HG03066 (cell line): ENCODE measurements around the gene TMEM134.

ENCODE experiments used
- ATAC-seq: cut with Tn5 transposase; IDR thresholded peaks from one replicate; pipeline ENCODE4 v1.9.1; 2021; ENCODE audit warnings: low read depth; ENCODE audit not compliant: unreplicated experiment

TMEM134 gene

DNA sequence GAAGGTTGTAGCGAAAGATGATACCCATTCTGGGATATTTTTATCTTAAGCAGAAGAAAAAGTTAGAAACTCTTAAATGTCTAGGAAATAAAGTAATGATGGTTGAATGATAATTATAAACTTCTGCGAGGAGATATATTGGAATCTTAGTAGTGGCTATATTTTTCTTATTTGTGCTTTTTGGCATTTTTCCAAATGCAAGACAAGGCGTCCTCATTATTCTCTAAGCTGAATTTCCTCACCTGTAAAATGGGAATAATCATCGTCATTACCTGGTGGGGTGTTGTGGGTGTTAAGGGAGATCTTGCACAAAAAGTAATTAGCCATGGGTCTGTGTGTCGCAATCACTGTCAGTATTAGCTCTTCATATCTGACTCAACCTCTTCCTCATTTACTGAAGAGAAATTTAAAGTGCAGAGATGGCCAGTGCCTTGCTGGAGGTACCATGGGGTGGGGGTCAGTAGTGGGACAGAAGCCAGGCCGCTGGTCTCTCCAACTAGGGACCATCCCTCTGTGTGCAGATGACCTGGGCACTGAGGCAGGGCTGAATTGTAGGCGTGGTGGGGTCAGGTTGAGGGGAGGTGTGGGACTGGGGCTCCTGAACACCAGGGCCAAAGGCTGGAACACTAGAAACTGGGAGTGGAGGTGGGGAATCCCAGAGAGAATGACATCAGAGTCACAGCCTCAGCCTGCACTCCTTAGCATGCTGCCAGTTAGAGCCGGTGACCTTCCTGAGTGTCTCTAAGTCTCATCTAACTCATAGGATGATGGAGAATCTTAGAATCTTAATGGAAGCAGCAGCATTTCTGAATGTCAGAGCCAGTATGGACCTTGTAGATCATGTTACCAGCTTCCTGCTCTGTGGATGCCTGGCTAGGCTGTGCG is 32.0 kb upstream of the TMEM134 start:
- ATAC-seq: no peak

DNA sequence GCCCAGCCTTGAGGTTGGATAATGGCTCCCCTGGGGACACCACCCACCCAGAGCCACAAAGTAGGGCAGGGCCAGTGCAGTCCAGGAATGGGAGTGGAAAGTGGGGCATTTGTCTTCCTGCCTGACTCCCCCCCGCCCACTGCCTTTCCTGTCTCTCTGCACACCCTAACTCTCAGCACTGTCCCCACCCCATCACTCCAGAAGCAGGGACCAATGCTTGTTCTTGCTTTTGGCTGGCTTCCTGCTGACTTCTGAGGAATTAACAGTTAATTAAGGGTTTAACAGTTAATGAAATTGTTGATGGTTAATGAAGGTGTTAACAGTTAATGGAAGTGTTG is 31.4 kb upstream of the TMEM134 start:
- ATAC-seq: no peak

DNA sequence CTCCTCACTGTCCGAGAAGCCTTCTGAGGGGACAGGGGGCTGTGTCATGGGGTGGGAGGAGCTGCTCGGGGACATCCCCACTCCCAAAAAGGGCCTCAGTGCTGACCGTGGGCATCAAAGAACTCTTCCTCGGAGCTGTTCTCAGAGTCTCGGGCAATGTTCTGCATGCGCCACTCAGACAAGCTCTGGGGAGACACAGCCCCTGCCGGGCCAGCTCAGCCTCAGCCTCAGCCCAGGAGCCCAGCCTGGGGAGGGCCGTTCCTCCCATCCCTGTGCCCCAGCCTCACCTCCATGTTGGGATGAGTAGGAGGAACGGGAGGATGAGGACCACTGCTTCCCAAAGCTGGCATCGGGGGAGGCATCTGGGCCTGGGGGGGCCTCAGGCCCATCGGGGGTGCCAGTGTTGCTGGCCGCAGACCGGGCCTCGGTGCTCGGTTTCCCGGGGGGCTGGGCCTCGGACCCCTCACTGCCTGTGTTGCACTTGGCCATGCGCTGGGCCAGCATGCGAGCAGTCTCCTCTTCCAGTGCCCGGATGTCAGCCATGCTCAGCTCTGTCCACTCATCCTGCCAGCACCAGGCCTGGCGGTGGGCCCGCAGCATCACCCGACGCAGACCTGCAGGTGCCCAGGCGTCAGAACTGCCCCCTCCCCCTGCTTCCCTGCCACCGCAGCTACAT is 30.9 kb upstream of the TMEM134 start:
- no peak for ATAC-seq

DNA sequence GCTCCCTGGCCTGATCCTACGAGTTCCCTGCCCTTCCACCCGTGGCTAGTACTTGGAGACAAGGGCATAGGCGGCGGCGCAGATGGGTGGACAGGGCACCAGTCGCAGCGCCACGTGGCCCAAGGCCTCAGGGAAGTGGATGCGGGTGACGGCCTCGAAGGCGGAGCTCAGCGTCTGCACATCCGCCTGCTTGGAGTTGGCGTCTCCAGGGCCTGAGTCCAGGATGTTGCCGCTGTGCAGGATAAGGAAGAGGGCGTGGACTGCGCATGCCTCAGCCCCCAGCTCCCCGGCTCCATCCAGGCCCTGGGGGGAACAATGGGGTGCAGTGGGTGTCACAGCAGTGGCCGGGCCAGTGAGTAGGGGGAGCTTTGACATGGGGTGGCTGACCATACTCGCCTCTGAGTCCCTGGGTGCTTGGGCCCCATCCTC is 29.5 kb upstream of the TMEM134 start:
- ATAC-seq: no peak

DNA sequence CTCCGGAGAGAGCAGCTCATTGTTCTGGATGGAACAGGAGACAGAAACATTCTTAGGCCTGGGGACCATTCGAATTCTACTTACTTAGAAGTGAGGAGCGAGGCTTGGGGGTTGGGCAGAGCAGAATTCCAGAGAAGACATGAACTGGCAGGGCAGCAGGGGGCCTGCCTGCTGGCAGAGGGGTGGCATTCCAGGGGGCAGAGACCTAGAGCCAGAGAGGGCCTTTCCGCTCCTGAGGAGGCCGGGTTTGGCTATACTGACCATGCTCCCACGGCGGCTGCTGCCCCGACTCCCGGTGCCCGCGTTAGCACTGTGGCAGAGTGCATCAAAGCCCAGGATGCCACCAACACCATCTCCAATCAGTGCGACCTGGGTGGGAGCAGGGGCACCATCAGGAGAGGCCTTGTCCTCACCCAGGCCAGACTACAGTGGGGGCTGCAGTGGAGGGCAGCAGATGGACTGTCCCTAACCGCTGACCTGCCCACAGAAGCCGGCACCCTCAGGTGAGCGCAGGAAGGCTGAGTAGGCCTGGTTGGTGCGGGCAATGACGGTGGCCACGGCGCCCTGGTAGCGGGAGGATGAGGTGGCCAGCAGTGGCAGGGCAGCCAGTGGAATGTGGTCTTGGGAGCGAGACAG is 28.7 kb upstream of the TMEM134 start:
- no peak for ATAC-seq

DNA sequence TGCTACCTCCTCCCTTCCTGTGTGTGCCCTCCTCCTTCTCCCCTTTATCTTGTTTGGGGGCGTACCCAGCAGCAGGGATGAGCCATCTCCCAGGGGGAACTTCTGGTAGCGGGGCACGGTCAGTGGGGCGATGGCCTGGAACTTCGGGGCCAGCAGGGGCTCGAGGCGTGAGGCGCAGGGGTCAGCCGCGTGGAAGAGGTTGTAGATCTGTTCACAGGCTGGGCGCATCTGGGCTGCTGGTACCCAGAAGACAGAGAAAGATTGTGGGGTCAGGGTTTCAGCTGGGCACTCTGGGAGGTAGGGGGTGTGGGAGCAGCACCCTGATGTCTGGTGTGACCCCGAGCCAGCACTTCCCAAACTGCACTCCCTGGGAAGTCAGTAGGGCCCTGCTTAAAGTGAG is 27.1 kb upstream of the TMEM134 start:
- ATAC-seq: no peak

DNA sequence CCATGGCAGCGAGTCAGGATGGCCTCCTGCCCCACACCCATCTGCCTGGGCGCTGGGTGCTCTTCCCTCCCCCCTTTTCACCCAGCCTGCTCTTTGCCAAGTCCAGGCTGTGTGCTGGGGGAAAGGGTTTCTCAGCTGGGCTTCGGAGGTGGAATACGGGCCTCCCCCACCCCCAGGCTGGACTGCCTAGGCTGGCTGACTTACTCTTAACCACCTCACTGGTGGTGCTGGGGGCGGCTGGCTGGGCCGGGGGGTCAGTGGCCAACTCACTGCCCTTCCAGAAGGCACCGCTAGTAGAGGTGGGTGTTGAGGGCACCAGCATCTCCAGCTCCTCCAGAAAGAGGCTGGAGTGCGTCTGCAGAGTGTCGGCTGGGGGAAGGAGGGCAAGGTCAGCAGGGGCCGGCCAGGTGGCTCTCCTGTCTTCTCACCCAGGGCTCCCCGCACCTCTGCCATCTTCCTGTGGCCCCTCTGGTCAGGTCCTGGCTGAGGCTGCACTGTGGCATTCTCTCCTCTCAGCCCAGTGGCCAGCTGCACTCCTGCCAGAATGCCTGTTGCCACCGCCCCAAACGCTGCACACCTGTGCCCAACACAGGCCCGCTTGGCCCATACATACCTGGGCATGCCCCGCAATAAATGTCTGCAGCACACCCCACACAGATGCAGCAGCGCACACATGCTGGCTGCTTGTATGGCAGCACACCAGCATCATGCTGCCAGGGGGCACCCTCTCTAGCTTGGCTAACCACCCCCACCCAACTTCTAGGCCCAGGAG is 26.4 kb upstream of the TMEM134 start:
- ATAC-seq: no peak

DNA sequence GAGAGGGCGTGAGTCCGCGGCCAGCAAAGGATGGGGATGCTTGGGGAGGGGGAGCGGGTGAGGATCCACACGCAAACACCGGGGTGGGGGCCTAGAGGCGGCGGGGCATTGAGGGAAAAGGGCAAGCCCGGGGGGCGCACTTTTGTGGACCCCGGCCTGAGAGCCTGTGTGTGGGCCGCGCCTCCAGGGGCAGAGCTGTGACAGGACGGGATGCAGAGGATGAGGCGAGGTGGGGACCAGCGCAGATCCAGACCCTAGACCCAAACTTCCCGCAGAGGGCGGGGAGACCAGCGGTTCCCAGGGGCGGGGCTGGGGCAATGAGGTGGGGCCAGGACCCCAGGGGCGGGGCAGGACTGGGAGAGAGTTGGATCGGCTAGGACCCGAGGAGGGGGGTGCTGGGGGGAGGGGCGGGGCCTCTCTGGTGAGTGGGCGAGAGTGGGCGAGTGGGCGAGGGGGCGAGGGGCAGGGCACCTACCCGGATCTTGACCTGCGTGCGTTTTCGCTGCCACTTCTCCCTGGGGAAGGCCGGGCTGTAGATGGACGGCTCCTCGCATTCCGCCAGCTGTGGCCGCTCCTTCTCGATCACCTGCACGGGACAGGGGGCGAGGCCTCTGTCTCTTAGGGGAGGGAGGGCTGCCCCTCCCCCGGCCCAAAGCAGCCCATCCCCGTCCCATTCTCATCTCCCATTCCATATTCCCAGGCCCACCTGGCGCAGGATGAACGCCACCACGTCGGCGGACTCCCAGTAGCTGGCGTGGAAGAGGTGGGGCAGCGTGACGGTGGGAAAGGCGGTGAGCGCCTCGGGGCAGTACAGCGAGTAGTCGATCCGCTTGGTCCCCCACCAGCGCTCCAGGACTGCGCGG is 25.6 kb upstream of the TMEM134 start:
- ATAC-seq: no peak

DNA sequence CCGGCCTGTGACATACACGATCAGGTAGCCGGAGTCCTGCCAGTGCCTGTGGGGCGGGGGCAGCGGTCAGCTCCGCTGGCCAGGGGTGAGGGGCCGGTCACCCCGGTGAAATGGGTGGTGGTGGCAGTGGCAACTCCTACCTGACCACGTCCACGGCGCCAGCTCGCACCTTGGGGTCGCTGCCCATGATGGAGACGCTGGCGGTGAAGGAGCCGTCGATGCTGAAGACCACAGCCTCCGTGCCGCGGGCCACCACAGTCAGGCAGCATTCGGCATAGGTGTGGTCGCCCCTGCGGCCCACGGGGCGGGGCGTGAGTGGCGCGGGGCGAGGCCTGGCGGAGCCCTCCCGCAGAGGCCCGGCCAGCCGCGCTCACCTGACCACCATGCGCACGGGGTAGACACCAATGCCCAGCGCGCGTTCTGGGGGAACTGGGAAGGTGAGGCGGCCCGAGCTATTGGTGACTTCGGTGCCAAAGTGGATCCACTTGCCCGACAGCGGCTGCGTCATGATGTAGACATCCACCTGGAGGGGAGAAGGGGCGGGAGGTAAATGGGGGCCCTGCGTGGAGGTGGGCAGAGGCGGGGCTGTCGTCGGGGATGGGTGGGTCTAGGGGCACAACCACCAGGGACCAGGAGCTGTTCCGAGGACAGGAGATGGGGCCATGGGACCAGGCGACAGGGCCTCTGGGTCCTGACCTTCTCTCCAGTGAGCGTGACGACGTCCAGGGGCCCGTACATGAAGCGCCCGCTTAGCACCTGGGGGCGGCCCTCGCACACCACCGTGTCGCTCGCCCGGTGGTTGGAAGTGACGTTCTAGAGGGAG is 24.7 kb upstream of the TMEM134 start:
- ATAC-seq: no peak

DNA sequence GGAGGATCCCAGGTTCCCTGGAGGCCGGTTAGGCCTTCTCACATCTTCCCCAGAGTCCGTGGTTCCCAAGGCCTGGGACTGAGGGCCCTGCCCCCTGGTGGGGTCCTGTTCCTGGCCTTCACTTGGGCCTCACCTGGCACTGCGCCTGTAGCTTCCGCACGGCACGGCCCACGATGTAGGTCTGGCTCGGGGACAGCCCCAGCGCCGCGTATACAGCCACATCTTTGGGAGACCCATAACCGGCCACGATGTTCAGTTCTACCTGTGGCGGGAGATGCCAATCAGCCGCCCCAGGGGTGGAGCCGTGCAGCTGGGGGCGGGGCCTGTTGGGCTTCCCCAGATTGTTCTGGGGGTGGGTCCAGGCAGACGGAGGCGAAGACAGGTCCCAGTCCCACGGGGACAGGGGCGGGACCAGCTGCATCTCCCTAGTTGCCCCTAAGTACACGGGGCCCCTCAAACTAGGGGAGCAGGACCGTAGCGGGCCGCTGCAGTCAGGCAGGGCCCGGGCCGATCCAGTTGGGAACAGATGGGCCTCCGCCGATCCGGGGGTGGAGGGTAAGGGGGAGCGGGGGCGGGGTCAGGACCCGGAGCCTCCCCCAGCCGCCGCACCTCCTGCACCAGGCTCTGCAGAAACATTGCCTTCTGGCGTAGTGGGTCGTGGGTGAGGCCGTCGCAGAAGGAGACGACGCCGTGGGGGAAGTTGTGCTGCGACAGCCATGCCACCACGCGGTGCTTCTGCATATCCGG is 23.9 kb upstream of the TMEM134 start:
- ATAC-seq: no peak

DNA sequence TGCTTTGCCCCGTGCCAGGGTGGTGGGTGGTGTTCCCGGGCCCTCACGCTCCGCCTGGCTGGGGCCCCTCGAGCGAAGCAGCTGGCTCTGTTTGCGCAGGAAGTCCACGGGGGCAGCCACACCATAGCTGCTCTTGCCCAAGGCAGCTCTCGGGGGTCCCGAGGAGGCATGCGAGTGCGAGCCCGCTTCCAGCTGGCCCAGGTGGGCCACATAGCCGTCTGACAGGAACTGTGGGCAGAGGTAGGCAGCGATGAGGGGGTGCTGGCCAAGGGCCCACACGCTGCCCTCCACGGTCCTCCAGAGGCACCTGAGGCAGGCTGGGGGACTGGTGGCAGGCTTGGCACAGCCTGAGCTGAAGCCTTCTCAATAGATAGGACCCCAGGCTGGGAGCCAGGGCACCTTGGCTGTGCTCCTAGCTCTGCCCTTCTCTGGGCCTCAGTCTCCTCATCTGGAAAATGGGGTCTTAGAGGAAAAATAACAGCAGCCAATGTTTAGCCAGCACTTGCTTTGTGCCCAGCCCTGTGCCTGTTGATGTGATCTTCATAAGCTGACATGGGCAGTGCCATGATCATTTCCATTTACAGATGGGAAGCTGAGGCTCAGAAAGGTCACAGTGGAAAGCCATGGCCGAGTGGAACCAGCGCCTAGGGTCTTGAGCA is 23.1 kb upstream of the TMEM134 start:
- no peak for ATAC-seq

DNA sequence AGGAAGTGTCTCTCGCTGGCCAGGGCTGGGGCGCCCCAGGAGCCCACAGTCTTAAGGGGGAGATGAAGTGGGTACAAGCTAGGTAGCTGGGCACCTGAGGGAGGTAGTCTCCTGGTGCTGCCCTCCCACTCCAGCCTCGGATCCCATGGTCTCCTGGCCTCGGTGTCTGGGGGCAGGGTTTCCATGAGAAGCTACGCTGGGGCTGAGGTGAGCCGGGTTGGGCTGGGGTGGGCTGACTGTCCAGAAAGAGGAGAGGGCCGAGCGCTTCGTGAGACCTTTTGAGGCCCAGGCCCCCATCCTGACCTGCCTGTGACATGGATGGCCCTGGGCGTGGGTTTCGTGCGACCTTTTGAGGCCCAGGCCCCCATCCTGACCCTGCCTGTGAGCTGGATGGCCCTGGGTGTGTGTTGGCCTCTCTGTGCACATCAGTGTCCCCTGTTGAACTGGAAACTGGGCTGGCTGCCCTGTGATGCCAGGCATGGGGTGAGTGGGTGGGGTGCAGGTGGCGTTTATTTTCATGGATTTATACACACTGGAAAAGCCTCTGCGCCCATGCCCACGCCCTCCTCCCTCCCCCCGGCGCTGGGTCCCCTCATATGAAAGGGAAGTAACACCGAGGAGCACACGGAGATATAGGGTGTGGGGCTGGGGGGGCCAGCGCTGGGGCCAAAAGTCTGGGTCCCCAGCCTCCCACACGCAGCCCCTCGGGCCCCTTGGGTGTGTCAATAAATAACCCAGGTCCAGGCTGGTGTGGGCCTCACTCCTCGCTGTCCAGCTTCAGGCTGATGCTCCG is 22.4 kb upstream of the TMEM134 start:
- no peak for ATAC-seq

DNA sequence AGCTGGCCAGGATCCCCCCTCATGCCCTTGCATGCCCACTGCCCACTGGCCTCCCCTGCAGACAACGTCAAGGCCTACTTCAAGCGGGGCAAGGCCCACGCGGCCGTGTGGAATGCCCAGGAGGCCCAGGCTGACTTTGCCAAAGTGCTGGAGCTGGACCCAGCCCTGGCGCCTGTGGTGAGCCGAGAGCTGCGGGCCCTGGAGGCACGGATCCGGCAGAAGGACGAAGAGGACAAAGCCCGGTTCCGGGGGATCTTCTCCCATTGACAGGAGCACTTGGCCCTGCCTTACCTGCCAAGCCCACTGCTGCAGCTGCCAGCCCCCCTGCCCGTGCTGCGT is 21.6 kb upstream of the TMEM134 start:
- no peak for ATAC-seq

DNA sequence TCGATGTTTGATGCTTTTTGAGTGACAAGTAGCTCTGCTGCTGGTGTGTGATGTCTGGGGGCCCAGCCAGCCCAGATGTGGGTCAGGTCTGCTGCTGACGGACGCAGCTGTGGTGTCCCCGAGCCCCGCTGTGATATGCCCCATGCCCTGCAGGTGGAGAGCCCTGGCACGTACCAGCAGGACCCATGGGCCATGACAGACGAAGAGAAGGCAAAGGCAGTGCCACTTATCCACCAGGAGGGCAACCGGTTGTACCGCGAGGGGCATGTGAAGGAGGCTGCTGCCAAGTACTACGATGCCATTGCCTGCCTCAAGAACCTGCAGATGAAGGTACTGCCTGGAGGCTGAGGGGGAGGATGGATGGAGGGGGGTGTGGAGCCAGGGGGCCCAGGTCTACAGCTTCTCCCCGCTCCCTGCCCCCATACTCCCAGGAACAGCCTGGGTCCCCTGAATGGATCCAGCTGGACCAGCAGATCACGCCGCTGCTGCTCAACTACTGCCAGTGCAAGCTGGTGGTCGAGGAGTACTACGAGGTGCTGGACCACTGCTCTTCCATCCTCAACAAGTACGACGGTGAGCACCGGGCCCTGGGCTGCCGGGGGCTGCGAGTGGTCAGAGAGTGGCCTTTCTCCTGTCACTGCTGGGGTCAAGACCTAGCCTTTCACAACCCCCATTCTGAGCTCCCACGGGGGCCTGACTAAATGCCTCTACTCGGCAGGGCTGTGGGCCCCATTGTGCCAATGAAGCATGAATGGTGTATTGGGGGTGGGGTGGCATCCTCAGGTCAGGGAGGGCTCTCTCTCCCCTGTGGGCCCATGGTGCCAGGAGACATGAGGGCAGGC is 21.1 kb upstream of the TMEM134 start:
- ATAC-seq: no peak

DNA sequence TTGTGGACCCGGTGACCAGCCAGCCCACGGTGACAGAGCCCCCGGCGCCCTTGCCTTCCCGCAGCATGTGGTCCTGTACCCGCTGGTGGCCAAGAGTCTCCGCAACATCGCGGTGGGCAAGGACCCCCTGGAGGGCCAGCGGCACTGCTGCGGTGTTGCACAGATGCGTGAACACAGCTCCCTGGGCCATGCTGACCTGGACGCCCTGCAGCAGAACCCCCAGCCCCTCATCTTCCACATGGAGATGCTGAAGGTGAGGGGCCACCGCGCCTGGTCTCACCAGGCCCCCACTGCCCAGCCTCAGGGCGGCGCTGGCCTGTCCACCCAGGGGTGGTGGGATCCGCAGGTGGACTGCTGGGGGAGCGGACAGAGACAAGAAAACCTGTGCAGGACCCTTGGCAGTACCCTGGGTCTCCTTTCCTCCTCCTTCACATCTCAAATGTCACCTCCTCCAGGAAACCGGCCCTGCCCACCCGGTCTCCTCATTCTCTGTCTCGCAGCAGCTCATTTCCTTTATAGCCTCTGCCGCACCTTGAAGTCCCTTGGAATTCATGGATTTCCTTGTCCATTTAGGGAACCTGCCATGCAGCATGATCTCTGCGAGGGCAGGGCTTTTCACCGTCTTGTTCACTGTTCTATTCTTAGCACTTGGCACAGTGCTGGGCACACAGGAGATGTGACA is 20.3 kb upstream of the TMEM134 start:
- no peak for ATAC-seq
